ENCODE measurements around the gene CCDC177.

CCDC177 gene

GRCh38 chr14:69560826-69561225, 13.8 kb downstream of the CCDC177 start:
- no peak for DNase-seq

DNA sequence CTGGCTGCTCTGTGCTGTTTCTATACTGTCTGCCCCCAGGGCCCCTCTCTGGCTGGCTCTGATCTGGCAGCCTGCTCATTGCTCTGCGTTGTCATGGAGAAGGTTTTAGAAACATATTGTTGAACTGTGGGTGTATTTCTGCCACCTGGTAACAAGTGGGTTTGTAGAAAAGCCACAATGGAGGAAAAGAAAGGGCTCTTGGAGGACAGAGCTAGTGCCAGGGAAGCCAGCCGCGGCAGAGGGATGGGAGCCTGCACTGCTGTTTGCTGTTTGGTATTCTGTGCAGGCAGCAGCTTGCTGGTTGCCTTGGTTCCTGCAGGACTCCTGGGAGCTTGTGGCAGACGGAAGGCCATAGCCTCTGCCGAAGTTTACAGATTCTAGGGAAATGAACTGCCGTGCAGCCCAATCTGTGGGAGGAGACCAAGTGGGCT, 15.1 kb downstream of the CCDC177 start:
- no peak for DNase-seq

DNA sequence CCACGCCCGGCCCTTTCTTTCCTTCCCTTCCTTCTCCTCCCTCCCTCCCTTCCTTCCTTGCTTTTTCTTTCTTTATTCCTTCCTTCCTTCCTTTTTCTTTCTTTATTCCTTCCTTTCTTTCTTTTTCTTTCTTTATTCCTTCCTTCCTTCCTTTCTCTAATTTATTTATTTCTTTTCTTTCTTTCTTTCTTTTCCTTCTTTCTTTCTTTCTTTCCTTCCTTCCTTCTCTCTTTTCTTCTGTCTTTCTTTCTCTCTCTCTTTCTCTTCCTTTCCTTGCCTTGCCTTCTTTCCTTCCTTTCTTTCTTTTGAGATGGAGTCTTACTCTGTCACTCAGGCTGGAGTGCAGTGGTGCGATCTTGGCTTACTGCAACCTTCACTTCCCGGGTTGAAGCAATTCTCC, 15.9 kb downstream of the CCDC177 start:
- no peak for DNase-seq

DNA sequence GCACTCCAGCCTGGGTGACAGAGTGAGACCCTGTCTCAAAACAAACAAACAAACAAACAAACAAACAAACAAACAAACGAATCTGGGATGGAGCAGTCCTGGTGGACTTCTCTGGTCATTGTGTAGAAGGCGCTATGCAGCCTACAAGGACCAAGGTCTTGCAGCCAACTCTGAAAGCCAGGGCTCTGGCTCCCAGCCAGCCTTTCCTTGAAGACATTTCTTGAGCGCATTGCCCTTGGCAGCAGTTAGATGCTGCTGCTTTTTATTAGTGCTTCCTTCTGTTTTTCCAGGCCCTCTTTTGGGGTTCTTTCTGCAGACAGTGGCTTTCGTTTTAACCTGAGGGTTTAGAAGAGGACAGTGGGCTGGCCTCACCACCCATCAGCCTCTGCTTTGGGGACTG, 20.2 kb downstream of the CCDC177 start:
- no peak for DNase-seq

GRCh38 chr14:69553252-69553651, 21.4 kb downstream of the CCDC177 start:
- no peak for DNase-seq

GRCh38 chr14:69551511-69551910, 23.2 kb downstream of the CCDC177 start:
- no peak for DNase-seq

- DNase-seq: no peak
These were observed 26.1 kb downstream of the CCDC177 start for GRCh38 chr14:69548566-69548965.

DNA sequence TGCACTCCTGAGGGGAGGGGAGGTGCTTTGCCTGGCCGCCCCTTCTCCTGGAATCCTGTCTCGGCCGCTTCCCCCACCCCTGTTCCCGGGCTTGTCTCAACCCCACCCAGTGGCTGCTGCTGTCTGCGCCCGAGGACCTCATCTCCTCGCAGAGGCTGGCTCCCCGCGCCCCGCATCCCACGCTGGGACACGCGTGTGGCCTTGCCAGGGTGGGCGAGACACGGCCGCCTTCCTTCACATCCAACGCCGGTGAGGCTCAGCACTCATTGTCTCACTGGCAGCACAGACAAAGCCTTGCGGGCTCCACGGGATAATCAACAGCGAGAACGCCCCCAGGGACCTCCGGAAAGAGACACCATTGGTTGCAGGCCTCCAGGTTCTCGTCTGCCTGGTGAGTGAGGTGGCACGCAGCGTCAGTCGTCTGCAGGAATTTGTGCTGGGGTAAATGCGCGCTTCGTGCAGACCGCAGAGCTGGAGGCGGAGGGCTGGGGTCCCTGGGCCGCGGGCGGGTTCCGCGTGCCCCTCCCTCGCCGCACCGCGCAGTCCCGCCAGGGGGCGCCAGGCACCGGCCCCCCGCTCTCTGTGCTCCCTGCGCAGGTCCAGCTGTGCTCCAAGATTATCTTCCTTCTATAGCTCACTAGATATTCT, 26.8 kb downstream of the CCDC177 start:
- no peak for DNase-seq

DNA sequence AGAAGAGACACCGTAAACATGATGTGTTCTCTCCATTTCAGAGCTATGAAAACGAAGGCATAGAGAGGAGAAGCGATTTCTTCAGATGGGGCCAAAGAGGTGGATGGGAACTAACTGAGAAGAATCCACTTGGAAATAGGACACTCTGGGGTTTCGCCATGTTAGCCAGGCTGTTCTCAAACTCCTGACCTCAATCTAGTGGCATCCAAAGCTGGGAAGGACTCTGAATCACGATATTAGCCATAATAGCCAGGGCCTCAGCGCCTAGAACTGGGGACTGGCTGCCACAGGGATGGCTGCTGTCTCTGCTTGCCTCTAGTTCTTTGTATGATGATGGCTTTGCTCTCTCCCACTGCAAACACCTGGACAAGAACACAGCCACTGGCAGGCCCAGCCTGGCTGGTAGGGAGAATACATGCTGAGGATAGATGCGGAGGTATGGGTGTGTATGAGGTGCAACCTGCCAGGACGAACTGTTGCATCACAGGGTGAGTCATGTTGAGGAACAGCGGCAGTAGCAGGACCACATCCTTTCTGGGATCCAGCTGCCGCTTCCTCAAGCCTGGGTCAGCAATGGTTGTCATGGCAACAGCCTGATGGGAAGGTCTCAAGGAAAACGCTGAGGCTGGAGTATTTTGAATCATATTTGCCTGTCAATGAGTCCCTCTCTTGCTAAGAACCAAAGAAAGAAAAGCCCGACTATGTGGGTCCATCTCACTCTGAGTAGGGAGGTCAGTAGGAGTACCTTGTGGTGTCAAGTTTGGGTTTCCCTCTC, 31.1 kb downstream of the CCDC177 start:
- DNase-seq: peak; percentile 9

- no peak for DNase-seq
These were observed 32.4 kb downstream of the CCDC177 start for GRCh38 chr14:69542311-69542710.

- no peak for DNase-seq
These were observed 33.9 kb downstream of the CCDC177 start for GRCh38 chr14:69540654-69541335.

- no peak for DNase-seq
These were observed 34.9 kb downstream of the CCDC177 start for GRCh38 chr14:69539631-69540410.

DNA sequence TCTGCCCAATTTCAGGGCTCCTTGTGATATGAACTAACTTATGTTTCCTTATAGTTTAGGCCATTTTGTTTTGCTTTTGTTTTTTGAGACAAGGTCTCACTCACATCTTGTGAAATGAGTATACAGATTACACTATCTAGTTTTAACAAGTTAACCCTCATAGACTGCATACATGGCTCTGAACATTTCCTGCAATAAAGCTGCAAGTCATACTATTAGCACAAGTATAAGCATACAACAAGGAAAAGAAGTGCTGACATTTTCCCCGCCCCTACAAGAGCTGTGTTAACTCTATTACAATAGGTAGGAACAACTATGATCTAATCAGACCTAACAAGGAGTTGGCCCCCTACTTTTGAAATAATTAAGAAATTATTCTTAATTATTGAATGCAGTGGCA, 35.9 kb downstream of the CCDC177 start:
- no peak for DNase-seq

DNA sequence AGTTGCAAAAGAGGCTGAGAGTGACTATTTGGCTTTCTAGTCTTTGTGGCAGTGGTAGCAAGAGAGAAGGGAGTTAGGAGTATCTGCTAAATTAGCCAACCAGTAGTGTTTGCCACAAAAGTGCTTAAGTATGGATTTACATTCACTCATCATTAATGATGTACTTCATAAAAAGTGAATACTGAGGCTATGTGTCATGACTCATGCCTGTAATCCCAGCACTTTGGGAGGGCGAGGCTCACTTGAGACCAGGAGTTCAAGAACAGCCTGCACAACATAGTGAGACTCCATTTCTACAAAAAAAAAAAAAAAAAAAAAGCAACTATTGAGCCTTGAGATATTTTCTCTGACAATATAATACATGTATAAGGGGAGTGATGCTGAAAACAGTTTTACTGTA, 36.8 kb downstream of the CCDC177 start:
- no peak for DNase-seq

- DNase-seq: no peak
These were observed 37.7 kb downstream of the CCDC177 start for GRCh38 chr14:69536971-69537370.

DNA sequence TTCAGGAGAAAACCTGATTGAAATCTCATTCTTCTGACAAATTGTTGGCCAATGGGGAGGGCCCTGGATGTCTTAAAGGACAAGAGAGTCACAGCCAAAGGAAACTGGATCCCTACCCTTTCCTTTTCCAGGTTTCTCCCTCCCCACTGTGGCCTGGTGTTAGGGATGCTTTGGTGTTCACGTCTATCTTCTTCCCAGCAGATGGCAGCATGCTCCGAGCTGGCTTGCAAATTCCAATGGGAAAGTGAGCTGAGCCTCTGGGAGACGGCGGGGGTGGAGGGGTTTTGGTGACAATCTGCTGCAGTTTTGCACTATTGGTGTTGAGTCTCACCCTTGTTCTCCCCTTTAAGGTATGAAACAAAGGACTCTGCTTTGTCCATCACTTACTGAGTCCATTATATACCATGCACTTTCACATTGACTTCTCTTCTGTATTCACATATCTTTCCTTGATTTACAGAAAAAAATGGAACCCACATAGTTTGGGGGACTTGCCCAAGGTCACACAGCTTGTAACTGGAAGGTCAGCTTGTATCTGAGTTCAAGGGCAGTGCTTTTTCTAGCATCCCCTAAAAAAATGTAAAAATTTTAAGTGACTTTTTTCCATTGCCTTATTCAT, 39.3 kb downstream of the CCDC177 start:
- DNase-seq: no peak

GRCh38 chr14:69532561-69533340, 41.9 kb downstream of the CCDC177 start:
- DNase-seq: no peak

- DNase-seq: no peak
These were observed 43.5 kb downstream of the CCDC177 start for GRCh38 chr14:69531135-69531534.

- DNase-seq: no peak
These were observed 44.6 kb downstream of the CCDC177 start for GRCh38 chr14:69530095-69530494.

DNA sequence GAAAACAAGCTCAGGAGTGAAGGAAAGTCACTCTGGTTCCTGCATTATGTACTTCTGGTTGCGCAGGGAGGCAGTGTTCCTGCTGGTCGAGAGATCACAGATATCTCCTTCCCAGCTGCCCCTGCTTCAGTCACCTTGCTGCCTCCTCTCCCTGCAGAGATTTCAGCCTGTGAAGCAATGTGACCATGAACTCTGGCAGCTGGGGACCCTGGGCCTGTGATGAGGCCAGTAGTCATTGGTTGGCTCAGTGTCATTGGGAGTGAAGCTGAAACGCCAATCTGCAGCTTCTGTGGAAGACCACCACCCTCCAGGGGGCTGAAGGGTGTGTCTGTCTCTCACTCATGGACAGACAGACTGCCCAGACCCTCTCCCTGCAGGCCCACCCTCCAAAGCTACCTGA, 45.1 kb downstream of the CCDC177 start:
- no peak for DNase-seq

- DNase-seq: no peak
These were observed 45.7 kb downstream of the CCDC177 start for GRCh38 chr14:69528930-69529329.

- no peak for DNase-seq
These were observed 46.5 kb downstream of the CCDC177 start for GRCh38 chr14:69528143-69528542.
